ENCODE measurements around the gene ZBTB40. TPM values are rescaled to one million over a fixed set of nuclear protein-coding genes. Genes with fewer than 3 reads are reported as not detected.

Gene ZBTB40
- total RNA-seq, 1 experiment from 2014 or later, result 25.3 TPM

DNA sequence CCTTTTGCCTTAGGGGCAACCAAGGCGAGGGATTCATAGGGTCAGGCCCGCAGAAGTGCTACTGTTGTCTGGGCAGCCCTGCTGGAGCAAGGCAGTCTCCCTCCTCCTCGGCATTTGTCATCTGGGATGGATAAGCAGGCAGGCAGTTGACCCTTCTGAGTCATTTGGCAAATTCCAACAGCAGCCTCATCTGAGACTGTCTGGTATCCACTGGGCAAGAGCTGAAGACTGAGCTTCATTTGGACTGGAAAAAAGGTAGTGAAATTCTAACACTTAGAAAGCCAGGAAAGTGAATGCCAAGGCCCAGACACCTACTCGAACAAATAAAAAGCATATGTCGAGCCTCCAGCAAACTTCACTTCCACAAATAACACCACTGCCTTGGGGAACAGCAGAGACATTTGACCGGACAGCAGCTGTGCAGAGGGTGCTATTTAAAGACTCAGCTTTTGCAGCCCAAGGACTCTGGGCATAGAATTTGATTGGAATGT is 4.0 kb upstream of the ZBTB40 start:
- intact Hi-C loops (cut with micrococcal nuclease; ENCODE audit: unreplicated experiment), result no loop called here
- TF ChIP-seq, protein P1, sequence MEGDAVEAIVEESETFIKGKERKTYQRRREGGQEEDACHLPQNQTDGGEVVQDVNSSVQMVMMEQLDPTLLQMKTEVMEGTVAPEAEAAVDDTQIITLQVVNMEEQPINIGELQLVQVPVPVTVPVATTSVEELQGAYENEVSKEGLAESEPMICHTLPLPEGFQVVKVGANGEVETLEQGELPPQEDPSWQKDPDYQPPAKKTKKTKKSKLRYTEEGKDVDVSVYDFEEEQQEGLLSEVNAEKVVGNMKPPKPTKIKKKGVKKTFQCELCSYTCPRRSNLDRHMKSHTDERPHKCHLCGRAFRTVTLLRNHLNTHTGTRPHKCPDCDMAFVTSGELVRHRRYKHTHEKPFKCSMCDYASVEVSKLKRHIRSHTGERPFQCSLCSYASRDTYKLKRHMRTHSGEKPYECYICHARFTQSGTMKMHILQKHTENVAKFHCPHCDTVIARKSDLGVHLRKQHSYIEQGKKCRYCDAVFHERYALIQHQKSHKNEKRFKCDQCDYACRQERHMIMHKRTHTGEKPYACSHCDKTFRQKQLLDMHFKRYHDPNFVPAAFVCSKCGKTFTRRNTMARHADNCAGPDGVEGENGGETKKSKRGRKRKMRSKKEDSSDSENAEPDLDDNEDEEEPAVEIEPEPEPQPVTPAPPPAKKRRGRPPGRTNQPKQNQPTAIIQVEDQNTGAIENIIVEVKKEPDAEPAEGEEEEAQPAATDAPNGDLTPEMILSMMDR (conservative IDR thresholded peaks at IDR 0.05; ENCODE audit: low read depth, low read length), result no peak
- no peak for TF ChIP-seq EZH2 (IDR thresholded peaks at IDR 0.05; ENCODE audit: borderline replicate concordance, low read depth, low read length, poor library complexity, severe bottlenecking)
- Histone ChIP-seq H3K9me3 (ENCODE audit: low read depth, low read length, poor library complexity, severe bottlenecking) (no peaks in the 10 kb centered on the region), H3K27ac (ENCODE audit: low read depth, low read length, poor library complexity, severe bottlenecking) (no peak overlapping the region), H3K36me3 (ENCODE audit: insufficient read depth, low read length, poor library complexity, severe bottlenecking) (no peaks in the 10 kb centered on the region), H3K4me1 (ENCODE audit: insufficient read depth, low read length, poor library complexity, severe bottlenecking) (no peaks in the 10 kb centered on the region), H3K4me3 (ENCODE audit: low read depth, low read length, poor library complexity, severe bottlenecking) (no peak overlapping the region), H3K27me3 (replicated peaks; ENCODE audit: insufficient read depth, low read depth, low read length, poor library complexity) (no peaks in the 10 kb centered on the region)
- DNase-seq (ENCODE audit: low spot score), result no peak
- no TSS peak for BruUV-seq (replicated peaks)
- ChIA-PET CTCF (no interaction called here), POLR2A (ENCODE audit: low non-redundant PET) (no interaction called here)

DNA sequence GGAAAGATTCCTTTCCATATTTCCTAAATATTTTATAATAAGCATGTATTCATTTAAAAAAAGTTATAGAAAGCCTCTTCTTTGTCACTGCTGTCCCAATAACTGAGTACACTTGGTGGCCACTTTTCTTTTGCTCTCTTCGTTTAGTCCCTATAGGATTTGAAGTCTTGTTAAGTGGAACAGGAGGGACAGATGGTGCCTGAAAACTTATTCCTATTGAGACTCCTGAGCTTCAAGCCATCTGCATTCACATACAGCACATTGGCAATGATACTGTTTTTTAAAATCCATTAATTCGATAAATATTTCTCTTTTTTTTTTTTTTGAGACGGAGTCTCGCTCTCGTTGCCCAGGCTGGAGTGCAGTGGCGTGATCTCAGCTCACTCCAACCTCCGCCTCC is 2.0 kb upstream of the ZBTB40 start:
- no peak for TF ChIP-seq EZH2 (IDR thresholded peaks at IDR 0.05; ENCODE audit: borderline replicate concordance, low read depth, low read length, poor library complexity, severe bottlenecking)
- TF ChIP-seq, protein P1 (conservative IDR thresholded peaks at IDR 0.05; ENCODE audit: low read depth, low read length), result no peak
- intact Hi-C loops (cut with micrococcal nuclease; ENCODE audit: unreplicated experiment), result no loop called here
- Histone ChIP-seq H3K4me1 (ENCODE audit: insufficient read depth, low read length, poor library complexity, severe bottlenecking) (no peaks in the 10 kb centered on the region), H3K27ac (ENCODE audit: low read depth, low read length, poor library complexity, severe bottlenecking) (no peak overlapping the region), H3K9me3 (ENCODE audit: low read depth, low read length, poor library complexity, severe bottlenecking) (no peaks in the 10 kb centered on the region), H3K4me3 (ENCODE audit: low read depth, low read length, poor library complexity, severe bottlenecking) (no peak overlapping the region), H3K27me3 (replicated peaks; ENCODE audit: insufficient read depth, low read depth, low read length, poor library complexity) (no peaks in the 10 kb centered on the region), H3K36me3 (ENCODE audit: insufficient read depth, low read length, poor library complexity, severe bottlenecking) (no peaks in the 10 kb centered on the region)
- POLR2A ChIA-PET (ENCODE audit: low non-redundant PET), result no interaction called here
- DNase-seq (ENCODE audit: low spot score), result no peak
- no TSS peak for BruUV-seq (replicated peaks)
- CTCF ChIA-PET, result no interaction called here

DNA sequence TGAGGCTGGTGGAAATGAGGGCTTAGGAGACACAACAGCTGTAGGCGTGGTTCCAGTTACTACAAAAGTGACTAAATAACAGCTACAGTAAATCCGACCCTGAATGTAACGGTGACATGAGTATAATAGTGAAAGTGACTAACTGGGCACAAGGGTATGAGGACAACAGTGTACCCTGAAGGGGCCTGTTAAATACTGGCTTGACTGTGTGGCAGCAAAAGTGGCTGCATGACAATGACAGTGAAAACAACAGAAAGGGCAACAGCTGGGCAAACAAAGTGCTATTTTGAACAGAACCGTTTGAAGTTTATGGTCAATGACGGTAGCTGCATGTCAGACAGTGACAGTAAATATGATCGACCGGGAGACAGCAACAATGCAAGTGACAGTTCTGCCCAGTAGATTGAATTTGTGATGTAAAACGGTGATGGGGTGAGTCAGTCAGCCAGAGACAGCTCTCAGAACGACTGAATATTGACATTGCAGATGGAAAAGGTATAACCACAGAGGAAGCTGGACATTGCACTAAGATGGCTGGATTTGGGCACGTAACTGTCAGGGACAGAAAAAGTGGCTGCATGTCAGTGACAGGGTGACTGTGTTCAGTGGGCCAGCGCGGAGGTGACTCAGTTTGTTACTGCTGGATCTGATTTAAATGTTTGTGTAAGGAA is 1.2 kb upstream of the ZBTB40 start:
- TF ChIP-seq EZH2 (IDR thresholded peaks at IDR 0.05; ENCODE audit: borderline replicate concordance, low read depth, low read length, poor library complexity, severe bottlenecking), result no peak
- TF ChIP-seq, protein P1 (conservative IDR thresholded peaks at IDR 0.05; ENCODE audit: low read depth, low read length), result no peak
- H3K4me1 ChIP-seq (ENCODE audit: insufficient read depth, low read length, poor library complexity, severe bottlenecking), result no peaks in the 10 kb centered on the region
- BruUV-seq (replicated peaks), result no TSS peak
- no peaks in the 10 kb centered on the region for H3K27me3 ChIP-seq (replicated peaks; ENCODE audit: insufficient read depth, low read depth, low read length, poor library complexity)
- H3K4me3 ChIP-seq (ENCODE audit: low read depth, low read length, poor library complexity, severe bottlenecking), result no peak overlapping the region
- POLR2A ChIA-PET (ENCODE audit: low non-redundant PET), result no interaction called here
- H3K27ac ChIP-seq (ENCODE audit: low read depth, low read length, poor library complexity, severe bottlenecking), result peak overlapping the region; percentile 80
- intact Hi-C loops (cut with micrococcal nuclease; ENCODE audit: unreplicated experiment), result no loop called here
- H3K36me3 ChIP-seq (ENCODE audit: insufficient read depth, low read length, poor library complexity, severe bottlenecking), result no peaks in the 10 kb centered on the region
- no peak for DNase-seq (ENCODE audit: low spot score)
- CTCF ChIA-PET, result no interaction called here
- no peaks in the 10 kb centered on the region for H3K9me3 ChIP-seq (ENCODE audit: low read depth, low read length, poor library complexity, severe bottlenecking)
